ENCODE data around the gene MCUB.

Gene MCUB

DNA sequence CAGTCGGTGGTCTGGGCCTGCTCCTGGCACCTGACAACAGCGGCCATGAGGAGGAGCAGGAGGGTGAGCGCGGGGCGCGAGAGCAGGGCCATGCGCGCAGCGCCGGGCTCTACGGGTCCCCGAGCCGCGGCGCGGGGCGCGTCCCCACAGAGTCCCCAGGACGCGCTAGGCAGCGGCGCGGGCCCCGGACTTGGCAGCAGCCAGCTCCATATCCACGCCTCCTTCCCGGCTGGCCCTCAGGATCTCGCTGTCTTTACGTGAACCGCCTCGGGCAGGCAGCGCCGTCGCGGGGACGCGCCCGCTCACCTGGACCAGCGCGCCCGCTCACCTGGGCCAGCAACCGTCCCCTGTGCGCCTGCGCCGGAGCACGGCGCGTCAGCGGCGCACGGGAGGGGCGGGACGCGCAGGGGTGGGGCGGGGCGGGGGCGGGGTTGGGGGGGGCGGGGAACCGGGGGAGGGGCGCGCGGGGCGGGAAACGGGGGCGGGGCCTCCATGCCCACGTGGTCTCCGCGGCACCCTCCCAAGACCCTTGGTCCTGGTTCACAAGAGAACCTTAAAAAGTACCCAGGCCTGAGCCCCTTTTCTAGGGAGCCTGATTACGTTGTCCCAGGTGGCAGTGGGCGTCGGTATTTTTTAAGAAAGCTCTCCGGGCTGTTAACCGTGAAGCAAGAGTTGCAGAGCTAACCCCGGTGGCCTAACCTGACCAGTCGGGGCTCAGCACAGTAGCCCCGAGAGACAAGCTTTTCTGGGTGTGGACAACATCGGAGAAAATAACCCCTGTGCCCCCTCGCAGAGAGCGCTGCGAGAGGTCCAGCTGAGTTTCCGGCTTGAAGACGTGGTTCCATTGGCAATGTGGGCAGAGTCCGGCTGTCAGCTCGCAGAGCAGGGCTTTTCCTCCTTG lies 169.9 kb downstream of the MCUB start, which contains the start of gene PLA2G12A:
Gene PLA2G12A (minus strand): TSS at position 353 of the 901 bp plus-strand sequence. CDS start 261 bp downstream, at position 92.
- FAIRE-seq (peak; percentile 95), DNase-seq (ENCODE audit: insufficient read length, low spot score) (peak; percentile 83)
- TF ChIP-seq TAF1 (IDR thresholded peaks at IDR 0.05; ENCODE audit: low read depth, low read length) = 0 out of 2 replicates have a peak, but pooled peaks have one; percentile 17
- no peak for TF ChIP-seq PAX5 (IDR thresholded peaks at IDR 0.05; ENCODE audit: insufficient read depth, low read length, severe bottlenecking)

DNA sequence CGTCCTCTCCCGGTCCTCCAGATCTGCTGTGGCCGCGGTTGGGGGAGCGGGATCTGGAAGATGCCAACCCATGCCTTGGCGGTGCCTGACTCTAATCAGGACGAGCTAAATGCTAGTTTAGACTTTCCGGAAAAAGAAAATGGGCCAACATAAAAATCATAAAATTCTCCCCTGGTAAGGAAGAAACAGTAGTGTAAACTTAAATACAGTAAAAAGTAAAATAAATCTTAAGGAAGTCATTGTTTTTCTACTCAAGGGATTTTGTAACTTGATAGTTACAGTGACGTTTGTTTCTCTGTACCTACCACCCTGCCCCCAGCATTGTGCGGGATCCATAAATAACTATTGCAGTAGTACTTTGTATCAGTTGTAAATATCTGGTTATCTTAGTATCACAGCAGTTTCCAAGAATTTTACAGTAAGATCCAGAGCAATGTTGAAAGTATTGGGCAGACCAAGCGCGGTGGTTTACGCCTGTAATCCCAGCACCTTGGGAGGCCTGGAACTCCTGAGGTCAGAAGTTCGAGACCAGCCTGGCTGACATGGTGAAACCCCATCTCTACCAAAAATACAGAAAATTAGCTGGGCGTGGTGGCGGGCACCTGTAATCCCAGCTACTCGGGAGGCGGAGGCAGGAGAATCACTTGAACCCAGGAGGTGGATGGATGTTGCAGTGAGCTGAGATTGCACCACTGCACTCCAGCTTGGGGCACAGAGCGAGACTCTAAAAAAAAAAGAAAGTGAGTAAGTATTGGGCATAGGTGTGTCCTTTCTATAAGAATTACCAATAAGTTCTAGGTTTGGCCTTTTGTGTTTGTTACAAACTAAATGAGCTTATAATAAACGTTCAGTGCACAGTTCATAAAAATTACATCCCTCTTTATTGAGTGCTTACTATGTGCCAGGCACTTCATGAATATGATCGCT lies 170.8 kb downstream of the MCUB start:
- TF ChIP-seq SPI1 (IDR thresholded peaks at IDR 0.05; ENCODE audit: low read depth, low read length) (no peak), POU2F2 (IDR thresholded peaks at IDR 0.05; ENCODE audit: low read depth, low read length) (no peak), POLR2AphosphoS5 (IDR thresholded peaks at IDR 0.05; ENCODE audit: low read depth, low read length) (no peak), POLR2A (IDR thresholded peaks at IDR 0.05; ENCODE audit: low read depth, low read length) (no peak), TAF1 (IDR thresholded peaks at IDR 0.05; ENCODE audit: low read depth, low read length) (no peak), PAX5 (IDR thresholded peaks at IDR 0.05; ENCODE audit: insufficient read depth, low read length, severe bottlenecking) (no peak)
- FAIRE-seq (no peak), DNase-seq (ENCODE audit: insufficient read length, low spot score) (no peak)

DNA sequence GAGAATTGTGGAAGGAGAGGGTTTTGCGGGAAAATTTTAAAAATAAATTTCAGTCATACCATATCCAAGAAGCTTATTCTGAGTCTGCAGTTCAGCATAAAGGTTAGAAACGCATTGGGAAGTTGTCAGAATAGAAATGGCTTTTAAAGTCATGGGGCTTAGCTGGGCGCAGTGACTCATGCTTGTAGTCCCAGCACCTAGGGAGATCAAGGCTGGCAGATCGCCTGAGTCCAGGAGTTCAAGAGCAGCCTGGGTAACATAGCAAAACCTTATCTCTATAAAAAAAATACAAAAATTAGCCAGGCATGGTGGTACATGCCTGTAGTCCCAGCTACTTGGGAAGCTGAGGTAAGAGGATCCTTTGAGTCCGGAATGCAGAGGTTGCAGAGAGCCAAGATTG lies 173.7 kb downstream of the MCUB start:
- FAIRE-seq (no peak), DNase-seq (ENCODE audit: insufficient read length, low spot score) (no peak)
- TF ChIP-seq POLR2A (IDR thresholded peaks at IDR 0.05; ENCODE audit: low read depth, low read length) (no peak), PAX5 (IDR thresholded peaks at IDR 0.05; ENCODE audit: insufficient read depth, low read length, severe bottlenecking) (no peak), POLR2AphosphoS5 (IDR thresholded peaks at IDR 0.05; ENCODE audit: low read depth, low read length) (no peak), POU2F2 (IDR thresholded peaks at IDR 0.05; ENCODE audit: low read depth, low read length) (no peak), TAF1 (IDR thresholded peaks at IDR 0.05; ENCODE audit: low read depth, low read length) (no peak)

DNA sequence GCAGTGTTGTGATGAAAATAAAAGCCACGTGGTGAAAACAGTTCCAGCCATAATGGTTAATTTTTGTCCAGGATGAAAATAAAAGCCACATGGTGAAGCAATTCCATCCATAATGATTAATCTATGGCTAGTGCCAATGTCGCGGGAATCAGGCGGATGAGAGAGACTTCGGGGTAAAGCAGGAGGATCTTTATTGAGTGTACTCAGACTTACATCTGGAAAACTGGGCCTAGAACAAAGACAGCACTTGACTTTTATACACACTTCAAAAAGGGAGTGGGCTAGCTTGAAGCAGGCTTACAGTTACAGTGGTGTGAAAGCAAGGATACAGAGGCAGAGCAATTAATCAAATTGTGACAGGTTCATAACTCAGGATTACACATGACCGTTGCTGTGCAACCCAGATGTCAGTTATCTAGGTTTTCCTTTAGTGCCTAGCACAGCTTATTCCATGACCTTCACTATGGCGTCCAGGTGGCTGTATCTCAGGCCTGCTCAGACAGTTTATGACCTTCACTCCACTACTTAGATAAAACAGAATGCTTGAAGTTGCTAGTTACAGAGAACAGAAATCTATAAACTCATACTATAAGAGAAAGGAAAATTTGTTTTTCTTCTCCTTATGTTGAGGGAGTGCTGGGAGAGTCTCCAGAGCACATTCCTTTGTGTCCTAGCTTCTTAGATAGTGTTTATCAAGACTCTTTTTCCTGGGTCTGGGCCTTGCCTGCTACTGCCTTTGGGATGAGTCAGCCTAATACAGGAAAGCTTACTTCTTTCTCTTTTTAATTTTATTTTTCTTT lies 175.7 kb downstream of the MCUB start:
- FAIRE-seq (no peak), DNase-seq (ENCODE audit: insufficient read length, low spot score) (no peak)

More for the DNA sequence above, 175.7 kb downstream of the MCUB start:
- no peak for TF ChIP-seq POU2F2 (IDR thresholded peaks at IDR 0.05; ENCODE audit: low read depth, low read length)
- TF ChIP-seq SPI1 (IDR thresholded peaks at IDR 0.05; ENCODE audit: low read depth, low read length) = no peak
- TF ChIP-seq PAX5 (IDR thresholded peaks at IDR 0.05; ENCODE audit: insufficient read depth, low read length, severe bottlenecking) = no peak
- TF ChIP-seq POLR2AphosphoS5 (IDR thresholded peaks at IDR 0.05; ENCODE audit: low read depth, low read length) = no peak
- no peak for TF ChIP-seq TAF1 (IDR thresholded peaks at IDR 0.05; ENCODE audit: low read depth, low read length)
- no peak for TF ChIP-seq POLR2A (IDR thresholded peaks at IDR 0.05; ENCODE audit: low read depth, low read length)
